Neuron (in vitro differentiated cells): ENCODE results near the gene BAAT.

Experiments used
- H2AFZ ChIP-seq: one replicate; pipeline ENCODE4 v1.6.1; 2013; ENCODE audit warnings: low read depth, mild to moderate bottlenecking, inconsistent platforms, low read length, moderate library complexity
- H3K27me3 ChIP-seq: one replicate; pipeline ENCODE4 v1.6.1; 2013; ENCODE audit warnings: low read length; ENCODE audit not compliant: insufficient read depth
- H3K36me3 ChIP-seq: one replicate; pipeline ENCODE4 v1.6.1; 2013; ENCODE audit warnings: low read length; ENCODE audit not compliant: insufficient read depth
- H3K4me1 ChIP-seq: one replicate; pipeline ENCODE4 v1.6.1; 2013; ENCODE audit warnings: low read length; ENCODE audit not compliant: insufficient read depth
- H3K4me3 ChIP-seq: 2 replicates; pipeline ENCODE4 v1.5.1; 2013; ENCODE audit warnings: mild to moderate bottlenecking, low read length, moderate library complexity
- H3K9me3 ChIP-seq: one replicate; pipeline ENCODE4 v1.6.1; 2013; ENCODE audit warnings: low read length

The BAAT gene

GRCh38 chr9:101388507-101388993 lies 3.7 kb upstream of the BAAT start:
- Histone ChIP-seq H3K4me3 (no peak overlapping the region), H2AFZ (no peak overlapping the region), H3K27me3 (no peaks in the 10 kb centered on the region), H3K36me3 (peaks cover 27% of the 10 kb centered on the region), H3K9me3 (peaks cover 2% of the 10 kb centered on the region), H3K4me1 (peaks cover 6% of the 10 kb centered on the region)

- no peaks in the 10 kb centered on the region for H3K9me3 ChIP-seq
Observed at GRCh38 chr9:101387871-101388506, 3.2 kb upstream of the BAAT start.

GRCh38 chr9:101383361-101383760 lies 1.4 kb downstream of the BAAT start:
- Histone ChIP-seq H3K9me3 (no peaks in the 10 kb centered on the region), H3K27me3 (no peaks in the 10 kb centered on the region), H3K4me1 (peaks cover 6% of the 10 kb centered on the region), H2AFZ (no peak overlapping the region), H3K4me3 (no peak overlapping the region), H3K36me3 (peaks cover 3% of the 10 kb centered on the region)

More at GRCh38 chr9:101387871-101388506, 3.2 kb upstream of the BAAT start:
- no peak overlapping the region for H2AFZ ChIP-seq
- no peaks in the 10 kb centered on the region for H3K27me3 ChIP-seq
- peaks cover 27% of the 10 kb centered on the region for H3K36me3 ChIP-seq
- peaks cover 6% of the 10 kb centered on the region for H3K4me1 ChIP-seq
- no peak overlapping the region for H3K4me3 ChIP-seq

GRCh38 chr9:101381833-101382342 lies 2.9 kb downstream of the BAAT start:
- no peaks in the 10 kb centered on the region for H3K27me3 ChIP-seq
- no peaks in the 10 kb centered on the region for H3K9me3 ChIP-seq
- H3K4me1 ChIP-seq = peaks cover 6% of the 10 kb centered on the region
- H3K4me3 ChIP-seq = no peak overlapping the region
- no peak overlapping the region for H2AFZ ChIP-seq
- no peaks in the 10 kb centered on the region for H3K36me3 ChIP-seq

GRCh38 chr9:101381118-101381517 lies 3.7 kb downstream of the BAAT start:
- Histone ChIP-seq H2AFZ (no peak overlapping the region), H3K4me3 (no peak overlapping the region), H3K36me3 (no peaks in the 10 kb centered on the region), H3K4me1 (peaks cover 10% of the 10 kb centered on the region), H3K9me3 (no peaks in the 10 kb centered on the region), H3K27me3 (no peaks in the 10 kb centered on the region)

- H3K4me1 ChIP-seq = peaks cover 10% of the 10 kb centered on the region
- H3K27me3 ChIP-seq = no peaks in the 10 kb centered on the region
- H3K4me3 ChIP-seq = no peak overlapping the region
- no peaks in the 10 kb centered on the region for H3K36me3 ChIP-seq
- no peak overlapping the region for H2AFZ ChIP-seq
- no peaks in the 10 kb centered on the region for H3K9me3 ChIP-seq
Observed at GRCh38 chr9:101380295-101380694, 4.5 kb downstream of the BAAT start.

GRCh38 chr9:101376111-101376848 lies 8.5 kb downstream of the BAAT start:
- H3K4me3 ChIP-seq = no peak overlapping the region
- no peak overlapping the region for H2AFZ ChIP-seq
- H3K9me3 ChIP-seq = no peaks in the 10 kb centered on the region
- no peaks in the 10 kb centered on the region for H3K27me3 ChIP-seq
- no peaks in the 10 kb centered on the region for H3K36me3 ChIP-seq
- peaks cover 5% of the 10 kb centered on the region for H3K4me1 ChIP-seq

- H3K27me3 ChIP-seq = no peaks in the 10 kb centered on the region
- peaks cover 5% of the 10 kb centered on the region for H3K4me1 ChIP-seq
- no peak overlapping the region for H3K4me3 ChIP-seq
- H2AFZ ChIP-seq = no peak overlapping the region
- no peaks in the 10 kb centered on the region for H3K9me3 ChIP-seq
- no peaks in the 10 kb centered on the region for H3K36me3 ChIP-seq
Observed at GRCh38 chr9:101375546-101375945, 9.3 kb downstream of the BAAT start.

GRCh38 chr9:101372327-101373118 lies 12.3 kb downstream of the BAAT start:
- Histone ChIP-seq H2AFZ (no peak overlapping the region), H3K4me1 (peaks cover 7% of the 10 kb centered on the region), H3K36me3 (no peaks in the 10 kb centered on the region), H3K27me3 (no peaks in the 10 kb centered on the region), H3K9me3 (no peaks in the 10 kb centered on the region), H3K4me3 (no peak overlapping the region)

GRCh38 chr9:101371813-101372212 lies 13.0 kb downstream of the BAAT start:
- no peaks in the 10 kb centered on the region for H3K27me3 ChIP-seq
- peaks cover 7% of the 10 kb centered on the region for H3K4me1 ChIP-seq
- no peak overlapping the region for H3K4me3 ChIP-seq
- H3K36me3 ChIP-seq = no peaks in the 10 kb centered on the region
- no peaks in the 10 kb centered on the region for H3K9me3 ChIP-seq
- no peak overlapping the region for H2AFZ ChIP-seq

GRCh38 chr9:101369884-101370531 lies 14.8 kb downstream of the BAAT start:
- H2AFZ ChIP-seq = no peak overlapping the region
- H3K36me3 ChIP-seq = no peaks in the 10 kb centered on the region
- H3K27me3 ChIP-seq = no peaks in the 10 kb centered on the region
- H3K4me3 ChIP-seq = no peak overlapping the region
- peaks cover 3% of the 10 kb centered on the region for H3K4me1 ChIP-seq
- no peaks in the 10 kb centered on the region for H3K9me3 ChIP-seq

GRCh38 chr9:101369286-101369685 lies 15.5 kb downstream of the BAAT start:
- H3K4me3 ChIP-seq = no peak overlapping the region
- H3K36me3 ChIP-seq = no peaks in the 10 kb centered on the region
- H3K4me1 ChIP-seq = peaks cover 3% of the 10 kb centered on the region
- no peaks in the 10 kb centered on the region for H3K27me3 ChIP-seq
- no peak overlapping the region for H2AFZ ChIP-seq
- H3K9me3 ChIP-seq = no peaks in the 10 kb centered on the region
